ENCODE data around the gene OSBPL2.

Gene OSBPL2

DNA sequence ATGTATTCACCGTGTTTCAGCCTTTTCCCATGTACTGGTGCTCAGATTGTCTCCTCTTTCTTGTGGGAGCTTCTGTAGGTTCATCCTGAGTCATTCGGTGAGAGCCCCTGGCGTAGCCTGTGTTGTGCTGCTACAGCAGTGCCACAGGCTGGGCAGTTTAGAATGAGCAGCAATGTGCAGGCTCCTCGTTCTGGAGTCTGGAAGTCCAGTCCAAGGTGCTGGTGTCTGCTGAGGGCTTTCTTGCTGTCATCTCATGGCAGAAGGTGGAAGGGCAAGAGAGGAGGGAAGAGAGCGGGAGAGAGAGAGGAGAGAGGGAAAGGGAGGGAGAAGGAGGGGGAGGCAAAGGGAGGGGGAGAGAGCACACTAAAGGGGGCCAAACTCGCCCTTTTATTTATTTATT, 15.1 kb downstream of the OSBPL2 start:
- Histone ChIP-seq H3K9me3 (replicated peaks; ENCODE audit: low read length) (no peaks in the 10 kb centered on the region), H3K4me2 (ENCODE audit: low read length) (no peak overlapping the region), H3K4me1 (ENCODE audit: control insufficient read depth, insufficient read depth, low read length) (peaks cover 11% of the 10 kb centered on the region), H3K27me3 (ENCODE audit: control insufficient read depth, insufficient read depth, low read length) (no peaks in the 10 kb centered on the region), H3K4me3 (ENCODE audit: low read length) (no peak overlapping the region), H3K9ac (ENCODE audit: low read depth, low read length) (no peak overlapping the region), H3K36me3 (ENCODE audit: insufficient read depth, low read length) (peaks cover 10% of the 10 kb centered on the region)

DNA sequence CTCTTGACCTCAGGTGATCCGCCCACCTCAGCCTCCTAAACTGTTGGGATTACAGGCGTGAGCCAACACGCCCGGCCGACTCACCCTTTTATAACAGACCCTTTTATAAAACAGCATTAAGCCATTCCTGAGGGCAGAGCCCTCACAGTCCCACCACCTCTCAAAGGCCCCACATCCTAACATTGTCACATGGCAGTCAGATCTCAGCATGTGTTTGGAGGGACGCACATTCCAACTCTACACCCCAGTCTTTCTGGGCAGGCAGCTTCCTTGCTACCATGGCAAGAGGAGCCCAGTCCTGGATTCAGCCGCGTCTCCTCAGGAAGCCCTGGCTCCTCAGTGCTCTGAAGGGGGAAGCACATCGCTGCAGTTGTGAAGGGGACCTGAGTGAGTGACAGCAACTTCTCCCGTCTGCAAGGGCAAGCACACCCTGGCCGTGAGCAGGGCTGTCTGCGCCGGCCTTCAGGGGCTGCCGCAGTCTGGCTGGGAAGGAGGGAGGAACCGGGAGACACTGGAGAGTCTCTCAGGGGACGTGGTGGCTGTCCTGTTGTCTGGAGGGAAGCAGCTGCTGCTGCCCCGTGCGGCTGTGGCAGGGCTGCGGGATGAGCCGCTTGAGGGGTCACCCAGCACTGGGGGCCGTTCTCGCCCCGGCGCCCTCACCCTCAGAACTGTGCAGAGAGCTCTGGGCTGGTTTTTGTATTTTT, 15.9 kb downstream of the OSBPL2 start:
- peaks cover 10% of the 10 kb centered on the region for H3K36me3 ChIP-seq (ENCODE audit: insufficient read depth, low read length)
- H3K9me3 ChIP-seq (replicated peaks; ENCODE audit: low read length): no peaks in the 10 kb centered on the region
- peaks cover 16% of the 10 kb centered on the region for H3K4me1 ChIP-seq (ENCODE audit: control insufficient read depth, insufficient read depth, low read length)
- H3K4me2 ChIP-seq (ENCODE audit: low read length): no peak overlapping the region
- no peak overlapping the region for H3K4me3 ChIP-seq (ENCODE audit: low read length)
- H3K9ac ChIP-seq (ENCODE audit: low read depth, low read length): no peak overlapping the region
- H3K27me3 ChIP-seq (ENCODE audit: control insufficient read depth, insufficient read depth, low read length): no peaks in the 10 kb centered on the region

DNA sequence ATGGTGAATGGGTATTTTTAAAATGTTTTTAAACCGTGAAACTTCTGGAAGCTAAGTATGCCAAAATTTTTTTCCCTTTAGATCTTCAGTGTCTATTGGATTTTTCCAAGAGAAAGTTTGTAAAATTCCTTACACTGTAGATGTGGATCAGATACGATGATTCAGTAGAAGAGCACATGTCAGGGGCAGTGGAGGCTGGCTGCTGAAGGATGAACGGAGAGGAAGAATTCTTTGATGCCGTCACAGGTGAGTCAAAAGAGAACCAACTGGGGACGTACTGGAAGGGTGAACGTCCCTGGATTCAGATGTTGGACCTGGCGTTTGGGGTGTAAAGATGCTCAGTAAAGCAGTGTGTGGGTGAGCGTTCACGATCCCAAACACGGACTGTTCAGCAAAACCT, 17.7 kb downstream of the OSBPL2 start:
- H3K9ac ChIP-seq (ENCODE audit: low read depth, low read length): no peak overlapping the region
- H3K4me1 ChIP-seq (ENCODE audit: control insufficient read depth, insufficient read depth, low read length): peaks cover 16% of the 10 kb centered on the region
- H3K9me3 ChIP-seq (replicated peaks; ENCODE audit: low read length): no peaks in the 10 kb centered on the region
- H3K4me2 ChIP-seq (ENCODE audit: low read length): no peak overlapping the region
- H3K4me3 ChIP-seq (ENCODE audit: low read length): no peak overlapping the region
- no peaks in the 10 kb centered on the region for H3K27me3 ChIP-seq (ENCODE audit: control insufficient read depth, insufficient read depth, low read length)
- H3K36me3 ChIP-seq (ENCODE audit: insufficient read depth, low read length): peaks cover 16% of the 10 kb centered on the region

DNA sequence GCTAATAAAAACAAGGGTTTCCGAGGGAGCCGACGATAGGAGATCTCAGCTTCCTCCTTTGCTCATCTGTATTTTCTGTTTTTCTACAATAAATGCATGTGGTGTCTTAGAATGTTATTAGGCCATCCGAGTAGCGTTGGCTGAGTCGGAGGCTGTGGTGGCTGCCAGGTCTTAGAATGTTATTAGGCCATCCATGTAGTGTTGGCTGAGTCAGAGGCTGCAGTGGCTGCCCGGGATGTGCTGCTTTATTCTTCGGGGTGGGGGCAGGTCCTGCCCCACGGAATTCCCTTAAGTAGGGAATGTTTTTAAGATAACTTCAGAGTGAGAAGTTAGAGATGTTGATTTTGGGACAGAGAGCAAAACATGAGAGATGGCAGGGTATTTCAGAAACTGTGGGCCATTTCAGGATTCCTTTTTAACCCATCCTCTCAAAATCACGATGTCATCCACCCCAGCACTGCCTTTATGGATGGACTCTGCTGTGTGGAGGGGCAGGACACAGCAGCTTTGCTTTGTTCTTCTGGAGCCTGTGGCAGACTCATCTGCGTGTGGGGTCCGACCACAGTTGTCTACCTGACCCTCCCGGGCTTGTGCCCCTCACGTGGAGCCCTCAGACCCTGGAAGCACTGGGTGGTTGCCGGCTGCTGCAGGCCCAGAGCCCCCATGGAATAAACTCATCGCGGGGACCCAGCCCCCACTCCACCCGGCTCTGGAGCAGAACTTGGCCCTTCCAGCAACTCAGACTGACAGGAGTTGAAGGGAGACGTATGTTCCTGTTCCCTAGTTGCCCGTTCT, 20.4 kb downstream of the OSBPL2 start:
- H3K36me3 ChIP-seq (ENCODE audit: insufficient read depth, low read length): peaks cover 24% of the 10 kb centered on the region
- H3K9me3 ChIP-seq (replicated peaks; ENCODE audit: low read length): no peaks in the 10 kb centered on the region
- peaks cover 11% of the 10 kb centered on the region for H3K4me1 ChIP-seq (ENCODE audit: control insufficient read depth, insufficient read depth, low read length)
- no peak overlapping the region for H3K4me3 ChIP-seq (ENCODE audit: low read length)
- H3K27me3 ChIP-seq (ENCODE audit: control insufficient read depth, insufficient read depth, low read length): no peaks in the 10 kb centered on the region
- no peak overlapping the region for H3K9ac ChIP-seq (ENCODE audit: low read depth, low read length)
- peak overlapping the region; percentile 61 for H3K4me2 ChIP-seq (ENCODE audit: low read length)

DNA sequence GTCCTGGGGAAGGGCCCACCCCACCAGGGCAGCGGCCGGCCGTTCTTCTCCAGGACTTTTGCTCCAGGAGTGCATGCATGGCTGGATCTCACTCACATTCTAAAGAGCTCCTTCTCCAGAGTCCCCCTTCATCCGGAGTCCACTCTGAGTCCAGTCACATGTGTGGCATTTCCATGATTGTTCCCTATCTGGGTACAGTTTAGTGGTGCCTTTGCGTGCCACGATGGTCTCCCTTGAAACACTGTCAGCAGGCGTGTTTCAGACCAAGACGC, 20.9 kb downstream of the OSBPL2 start:
- H3K36me3 ChIP-seq (ENCODE audit: insufficient read depth, low read length): peaks cover 24% of the 10 kb centered on the region

DNA sequence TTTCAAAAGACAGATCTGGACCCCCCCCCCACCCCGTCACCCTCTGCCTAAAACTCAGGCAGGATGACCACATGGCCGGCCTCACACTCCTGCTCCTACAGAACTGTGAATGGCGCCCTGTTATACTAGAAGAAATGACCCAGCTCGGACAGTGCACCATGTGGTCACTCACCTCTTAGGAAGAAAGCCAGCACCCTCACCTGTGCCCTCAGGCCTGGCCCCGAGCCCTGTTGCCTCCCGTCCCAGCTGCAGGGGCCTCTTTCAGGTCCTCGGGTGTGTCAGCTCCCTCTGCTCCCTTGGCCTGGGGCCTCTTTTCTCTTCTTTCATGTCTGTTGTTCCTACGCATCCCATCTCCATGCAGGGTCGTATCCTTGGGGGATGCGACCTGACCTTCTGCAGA, 23.7 kb downstream of the OSBPL2 start:
- H3K9me3 ChIP-seq (replicated peaks; ENCODE audit: low read length): no peaks in the 10 kb centered on the region
- H3K4me2 ChIP-seq (ENCODE audit: low read length): no peak overlapping the region
- H3K4me1 ChIP-seq (ENCODE audit: control insufficient read depth, insufficient read depth, low read length): peaks cover 11% of the 10 kb centered on the region
- H3K36me3 ChIP-seq (ENCODE audit: insufficient read depth, low read length): peaks cover 35% of the 10 kb centered on the region
- no peak overlapping the region for H3K9ac ChIP-seq (ENCODE audit: low read depth, low read length)
- no peak overlapping the region for H3K4me3 ChIP-seq (ENCODE audit: low read length)
- H3K27me3 ChIP-seq (ENCODE audit: control insufficient read depth, insufficient read depth, low read length): no peaks in the 10 kb centered on the region

More for the DNA sequence above, 20.9 kb downstream of the OSBPL2 start:
- H3K4me3 ChIP-seq (ENCODE audit: low read length): no peak overlapping the region
- no peaks in the 10 kb centered on the region for H3K9me3 ChIP-seq (replicated peaks; ENCODE audit: low read length)
- no peak overlapping the region for H3K4me2 ChIP-seq (ENCODE audit: low read length)
- no peaks in the 10 kb centered on the region for H3K27me3 ChIP-seq (ENCODE audit: control insufficient read depth, insufficient read depth, low read length)
- no peak overlapping the region for H3K9ac ChIP-seq (ENCODE audit: low read depth, low read length)
- H3K4me1 ChIP-seq (ENCODE audit: control insufficient read depth, insufficient read depth, low read length): peaks cover 11% of the 10 kb centered on the region

DNA sequence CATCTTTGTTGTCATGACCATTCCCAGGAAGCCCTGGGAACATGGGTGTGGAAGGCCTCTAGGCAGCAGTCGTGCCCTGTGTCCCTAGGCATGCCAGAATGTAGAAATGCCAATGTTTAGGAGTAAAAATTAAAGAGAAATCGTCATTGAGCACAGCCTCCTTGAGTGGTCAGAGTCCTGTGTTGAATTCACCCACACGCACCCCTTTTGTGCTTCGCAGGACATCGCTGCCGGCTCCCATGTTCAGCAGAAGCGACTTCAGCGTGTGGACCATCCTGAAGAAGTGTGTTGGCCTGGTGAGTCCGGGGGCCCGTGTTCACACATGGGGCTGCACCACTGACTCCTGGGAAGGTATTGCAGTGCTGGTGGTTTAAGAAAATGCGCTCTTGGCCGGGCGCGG, 25.1 kb downstream of the OSBPL2 start:
- no peak overlapping the region for H3K4me3 ChIP-seq (ENCODE audit: low read length)
- peaks cover 35% of the 10 kb centered on the region for H3K36me3 ChIP-seq (ENCODE audit: insufficient read depth, low read length)
- peaks cover 5% of the 10 kb centered on the region for H3K4me1 ChIP-seq (ENCODE audit: control insufficient read depth, insufficient read depth, low read length)
- no peak overlapping the region for H3K9ac ChIP-seq (ENCODE audit: low read depth, low read length)
- H3K4me2 ChIP-seq (ENCODE audit: low read length): no peak overlapping the region
- no peaks in the 10 kb centered on the region for H3K27me3 ChIP-seq (ENCODE audit: control insufficient read depth, insufficient read depth, low read length)
- no peaks in the 10 kb centered on the region for H3K9me3 ChIP-seq (replicated peaks; ENCODE audit: low read length)

DNA sequence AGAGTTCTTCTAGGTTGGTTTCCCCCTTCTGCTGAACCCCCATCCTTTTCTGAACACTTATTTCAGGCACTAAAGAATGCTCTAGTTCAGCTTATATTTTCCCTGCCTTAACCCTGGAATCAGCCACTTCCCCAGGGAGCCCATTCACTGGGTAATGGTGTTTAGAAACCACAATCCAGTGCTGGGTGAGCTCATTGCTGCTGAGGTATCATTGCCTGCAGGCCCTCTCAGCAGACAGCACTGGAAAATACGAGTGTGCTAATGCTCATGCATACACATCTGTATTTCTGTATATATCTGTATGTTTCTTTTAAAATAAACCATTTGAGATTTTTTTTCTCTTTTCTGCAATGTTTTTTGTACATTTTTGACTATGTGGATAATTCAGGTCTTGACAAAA, 27.0 kb downstream of the OSBPL2 start:
- Histone ChIP-seq H3K27me3 (ENCODE audit: control insufficient read depth, insufficient read depth, low read length) (no peaks in the 10 kb centered on the region), H3K36me3 (ENCODE audit: insufficient read depth, low read length) (peaks cover 29% of the 10 kb centered on the region), H3K4me2 (ENCODE audit: low read length) (no peak overlapping the region), H3K4me1 (ENCODE audit: control insufficient read depth, insufficient read depth, low read length) (no peaks in the 10 kb centered on the region), H3K4me3 (ENCODE audit: low read length) (no peak overlapping the region), H3K9me3 (replicated peaks; ENCODE audit: low read length) (no peaks in the 10 kb centered on the region), H3K9ac (ENCODE audit: low read depth, low read length) (no peak overlapping the region)

DNA sequence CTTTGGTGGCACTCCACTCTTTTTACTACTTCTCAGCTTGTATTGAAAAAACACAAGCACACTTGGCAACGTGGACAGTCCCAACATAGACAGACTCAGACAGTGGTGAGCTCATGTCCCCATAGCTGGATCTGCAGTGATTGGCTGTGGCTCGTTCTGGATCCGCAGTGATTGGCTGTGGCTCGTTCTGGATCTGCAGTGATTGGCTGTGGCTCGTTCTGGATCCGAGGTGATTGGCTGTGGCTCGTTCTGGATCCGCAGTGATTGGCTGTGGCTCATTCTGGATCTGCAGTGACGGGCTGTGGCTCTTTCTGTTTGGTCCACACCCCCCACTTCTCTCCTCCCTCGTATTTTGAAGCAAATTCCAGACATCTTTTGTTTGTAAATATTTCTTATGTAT, 28.0 kb downstream of the OSBPL2 start:
- Histone ChIP-seq H3K4me1 (ENCODE audit: control insufficient read depth, insufficient read depth, low read length) (no peaks in the 10 kb centered on the region), H3K9me3 (replicated peaks; ENCODE audit: low read length) (no peaks in the 10 kb centered on the region), H3K4me3 (ENCODE audit: low read length) (no peak overlapping the region), H3K9ac (ENCODE audit: low read depth, low read length) (no peak overlapping the region), H3K36me3 (ENCODE audit: insufficient read depth, low read length) (peaks cover 29% of the 10 kb centered on the region), H3K27me3 (ENCODE audit: control insufficient read depth, insufficient read depth, low read length) (no peaks in the 10 kb centered on the region), H3K4me2 (ENCODE audit: low read length) (no peak overlapping the region)

DNA sequence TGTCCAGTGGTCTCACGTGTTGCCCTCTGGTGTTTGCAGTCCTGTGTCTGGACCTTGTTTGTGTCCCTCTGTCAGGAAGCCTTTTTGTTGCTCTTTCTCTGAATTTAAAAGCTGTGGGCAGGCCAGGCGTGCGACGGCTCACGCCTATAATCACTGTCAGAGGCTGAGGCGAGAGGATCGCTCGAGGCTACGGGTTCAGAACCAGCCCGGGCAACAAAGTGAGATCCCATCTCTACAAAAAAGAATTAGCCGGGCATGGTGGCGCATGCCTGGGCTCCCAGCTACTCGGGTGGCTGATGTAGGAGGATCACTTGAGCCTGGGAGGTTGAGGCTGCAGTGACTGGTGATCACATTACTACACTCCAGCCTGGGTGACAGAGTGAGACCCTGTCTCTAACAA, 28.5 kb downstream of the OSBPL2 start:
- Histone ChIP-seq H3K4me2 (ENCODE audit: low read length) (no peak overlapping the region), H3K9me3 (replicated peaks; ENCODE audit: low read length) (no peaks in the 10 kb centered on the region), H3K4me1 (ENCODE audit: control insufficient read depth, insufficient read depth, low read length) (no peaks in the 10 kb centered on the region), H3K27me3 (ENCODE audit: control insufficient read depth, insufficient read depth, low read length) (no peaks in the 10 kb centered on the region), H3K36me3 (ENCODE audit: insufficient read depth, low read length) (peaks cover 31% of the 10 kb centered on the region), H3K9ac (ENCODE audit: low read depth, low read length) (no peak overlapping the region), H3K4me3 (ENCODE audit: low read length) (no peak overlapping the region)

DNA sequence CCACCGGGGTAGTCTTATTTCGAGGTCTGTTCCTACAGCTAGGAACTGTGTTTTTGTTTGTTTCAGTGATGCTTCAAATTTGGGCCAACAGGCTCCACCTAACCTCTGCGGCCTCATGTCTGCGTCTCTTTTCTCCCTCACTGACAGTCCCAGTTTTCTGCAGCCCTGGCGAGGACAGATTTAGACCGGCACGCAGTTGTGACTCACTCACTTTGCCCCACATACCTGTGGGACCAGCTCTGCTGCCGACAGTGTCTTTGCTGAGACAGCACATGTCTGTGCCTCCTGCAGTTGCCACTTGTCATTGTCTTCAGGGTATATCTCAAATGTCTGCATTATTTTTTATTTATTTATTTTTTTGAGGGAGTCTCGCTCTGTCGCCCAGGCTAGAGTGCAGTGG, 29.2 kb downstream of the OSBPL2 start:
- Histone ChIP-seq H3K36me3 (ENCODE audit: insufficient read depth, low read length) (peaks cover 34% of the 10 kb centered on the region), H3K4me2 (ENCODE audit: low read length) (no peak overlapping the region), H3K9me3 (replicated peaks; ENCODE audit: low read length) (no peaks in the 10 kb centered on the region), H3K9ac (ENCODE audit: low read depth, low read length) (no peak overlapping the region), H3K4me1 (ENCODE audit: control insufficient read depth, insufficient read depth, low read length) (no peaks in the 10 kb centered on the region), H3K4me3 (ENCODE audit: low read length) (no peak overlapping the region), H3K27me3 (ENCODE audit: control insufficient read depth, insufficient read depth, low read length) (no peaks in the 10 kb centered on the region)

All from skeletal muscle satellite cell (primary cell).